NCI-H345 treated with DMSO at 0.1 percent for 48 hours (cell line): ENCODE measurements around the gene KRTAP22-1.

Experiments used
- DNase-seq: peaks from one replicate; lab custom pipeline; 2025; ENCODE audit not compliant: unreplicated experiment; lab: John Stamatoyannopoulos, UW

The KRTAP22-1 gene

DNA sequence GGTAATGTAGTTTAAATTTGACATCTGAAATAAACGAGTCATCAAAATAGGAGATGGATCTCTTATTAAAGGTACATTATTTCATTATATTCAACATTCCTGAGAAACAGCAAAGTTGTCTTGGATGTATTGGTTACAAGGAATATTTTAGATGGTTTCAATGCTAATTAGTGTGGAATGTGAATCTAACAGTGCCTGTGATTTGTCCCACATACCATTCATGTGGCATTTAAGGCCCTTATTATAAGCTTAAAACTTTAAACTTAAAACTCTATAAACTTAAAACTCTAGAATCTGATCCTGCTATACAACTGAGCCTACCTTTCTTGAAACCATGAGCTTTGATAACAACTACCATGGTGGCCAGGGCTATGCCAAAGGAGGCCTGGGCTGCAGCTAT lies at the start of gene KRTAP22-1:
TSS of gene KRTAP22-1 (plus strand) at position 301 of the 400 bp plus-strand sequence.
- DNase-seq: no peak

DNA sequence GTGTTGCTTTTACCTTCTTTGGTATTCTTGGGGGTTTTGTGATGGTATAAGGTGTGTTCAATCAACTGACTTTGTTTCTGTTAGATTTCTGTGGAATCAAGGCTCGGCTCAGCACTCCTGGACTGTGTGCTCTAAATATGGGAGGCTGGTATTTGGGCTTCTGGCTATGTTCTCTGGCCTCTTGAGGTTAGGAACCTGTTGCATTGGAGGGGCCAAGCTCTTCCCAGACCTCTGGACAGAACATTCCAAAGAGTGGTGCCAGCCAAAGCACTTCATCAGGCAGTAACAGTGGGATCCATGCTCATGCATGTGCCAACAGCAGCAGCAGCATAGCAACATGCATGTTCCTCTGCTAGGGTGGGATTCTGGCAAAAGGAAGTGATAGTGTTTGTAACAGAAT lies 48.1 kb upstream of the KRTAP22-1 start:
- DNase-seq: no peak

DNA sequence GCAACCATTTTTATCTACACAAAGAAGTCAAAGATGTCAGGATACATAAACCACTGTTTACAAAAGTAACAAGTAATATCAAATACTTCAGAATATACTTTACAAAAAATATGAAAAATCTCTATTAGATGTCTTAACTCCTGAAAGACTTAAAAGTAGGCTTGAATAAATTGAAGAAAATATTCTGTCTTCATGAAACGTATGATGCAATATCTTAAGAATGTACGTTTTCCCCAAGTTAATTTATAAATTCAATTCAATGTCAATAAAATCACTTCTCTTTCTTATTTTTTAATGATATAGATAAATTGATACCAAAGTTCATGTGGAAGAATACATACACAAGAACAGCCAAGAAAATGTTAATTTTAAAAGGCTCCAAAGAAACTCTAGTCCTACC lies 45.8 kb upstream of the KRTAP22-1 start:
- DNase-seq: no peak

GRCh38 chr21:30561264-30561895 lies 39.5 kb upstream of the KRTAP22-1 start, which contains the start of gene KRTAP19-7:
Gene KRTAP19-7, minus strand, starts transcription at chr21:30561314. Its CDS starts 25 bp downstream, at chr21:30561289.
- no peak for DNase-seq

GRCh38 chr21:30561957-30562356 lies 38.9 kb upstream of the KRTAP22-1 start:
- DNase-seq: no peak

DNA sequence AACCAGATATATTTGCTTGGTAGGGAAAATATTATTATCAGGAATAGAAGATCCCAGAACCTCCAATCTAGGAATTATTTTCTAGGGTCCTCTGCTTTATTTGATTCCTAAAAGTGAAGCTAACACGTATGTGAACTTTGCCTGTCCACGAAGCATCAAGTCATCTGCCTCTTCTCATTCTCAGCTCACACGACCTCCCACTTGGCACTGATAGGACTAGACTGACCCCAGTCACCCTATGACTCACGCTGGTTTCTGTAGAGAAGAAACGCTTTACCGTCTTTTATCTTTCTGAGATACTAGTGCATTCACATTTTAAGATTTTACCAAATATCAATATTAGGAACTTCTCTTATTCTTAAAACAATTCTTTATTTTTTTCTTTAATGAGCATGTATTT lies 37.8 kb upstream of the KRTAP22-1 start:
- no peak for DNase-seq

DNA sequence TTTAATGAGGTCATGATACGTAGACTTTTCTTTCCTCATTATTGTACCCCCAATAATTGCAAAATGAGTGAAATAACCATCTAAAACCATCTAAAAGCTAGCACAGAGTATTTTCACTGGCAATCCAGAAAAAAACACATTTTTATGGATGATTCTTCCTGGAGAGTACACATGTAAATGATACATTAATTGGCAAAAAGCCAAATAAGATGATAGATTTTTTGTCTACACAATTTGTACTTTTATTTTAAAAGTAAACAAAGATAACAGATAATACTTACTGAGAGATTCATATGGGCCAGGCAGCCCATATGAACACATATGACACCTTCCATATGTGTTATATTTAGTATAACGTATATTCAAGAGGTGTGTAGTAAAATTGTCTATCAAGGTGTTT lies 37.3 kb upstream of the KRTAP22-1 start:
- no peak for DNase-seq

DNA sequence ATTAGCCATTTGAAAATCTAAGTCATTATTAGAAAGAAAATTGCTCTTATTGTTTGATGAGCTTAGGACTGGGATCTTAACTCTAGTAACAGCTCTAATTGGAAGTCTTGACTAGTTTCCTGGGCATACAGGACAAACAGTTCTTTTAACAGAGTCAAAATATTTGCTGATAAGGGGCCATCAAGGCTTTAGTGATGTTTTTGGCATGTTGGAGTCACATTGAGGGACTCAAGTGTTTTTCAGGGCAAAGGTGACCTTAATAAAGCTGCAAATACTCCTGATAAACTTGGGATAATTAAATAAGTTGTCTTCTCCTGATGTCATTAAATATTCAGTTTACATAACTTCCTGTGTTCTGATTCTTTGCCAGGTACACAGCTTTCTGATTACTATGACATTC lies 33.3 kb upstream of the KRTAP22-1 start:
- DNase-seq: no peak

DNA sequence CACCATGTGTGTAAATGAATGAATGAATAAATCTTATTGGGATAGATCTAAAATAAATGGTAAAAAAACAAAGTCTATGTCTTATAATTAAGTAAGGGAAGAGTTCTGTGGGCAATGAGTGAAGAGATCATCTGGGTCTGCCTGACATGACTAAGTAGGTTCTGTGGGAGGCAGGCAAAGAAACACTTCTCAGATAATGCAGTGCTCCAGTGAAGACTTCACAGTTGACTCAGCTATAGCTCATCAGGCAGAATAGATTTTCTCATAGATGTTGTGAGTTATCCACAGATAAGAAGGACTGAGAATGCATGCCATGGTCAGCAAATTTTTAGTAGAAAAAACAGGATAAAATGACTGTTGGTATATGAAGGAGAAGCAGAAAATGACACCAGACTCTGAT lies 23.1 kb upstream of the KRTAP22-1 start:
- no peak for DNase-seq

GRCh38 chr21:30579346-30579745 lies 21.5 kb upstream of the KRTAP22-1 start:
- no peak for DNase-seq

DNA sequence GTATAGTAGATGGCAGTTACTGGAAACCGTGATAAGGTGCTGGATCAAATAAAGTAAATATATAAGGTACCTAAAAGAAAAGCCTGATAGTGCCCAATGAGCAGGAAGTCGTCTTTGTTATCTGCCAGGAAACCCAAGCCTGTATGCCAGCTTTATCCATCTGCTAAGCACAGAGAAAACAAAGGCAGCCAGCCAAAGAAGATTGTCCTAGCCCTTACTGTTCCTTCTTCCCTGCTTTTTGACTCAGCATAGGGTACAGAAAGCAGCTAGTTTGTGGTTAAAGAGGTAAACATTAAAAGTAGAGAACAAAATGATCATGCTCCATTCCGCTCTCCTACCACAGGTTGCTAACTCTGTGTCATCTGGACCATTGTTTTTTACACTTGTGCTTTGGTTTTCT lies 20.8 kb upstream of the KRTAP22-1 start:
- no peak for DNase-seq

- DNase-seq: no peak
Observed at GRCh38 chr21:30582870-30583269, 18.0 kb upstream of the KRTAP22-1 start.

- DNase-seq: no peak
Observed at GRCh38 chr21:30590297-30590696, 10.6 kb upstream of the KRTAP22-1 start, which contains the start of gene KRTAP22-2. Gene KRTAP22-2, minus strand, starts transcription at chr21:30590397.

DNA sequence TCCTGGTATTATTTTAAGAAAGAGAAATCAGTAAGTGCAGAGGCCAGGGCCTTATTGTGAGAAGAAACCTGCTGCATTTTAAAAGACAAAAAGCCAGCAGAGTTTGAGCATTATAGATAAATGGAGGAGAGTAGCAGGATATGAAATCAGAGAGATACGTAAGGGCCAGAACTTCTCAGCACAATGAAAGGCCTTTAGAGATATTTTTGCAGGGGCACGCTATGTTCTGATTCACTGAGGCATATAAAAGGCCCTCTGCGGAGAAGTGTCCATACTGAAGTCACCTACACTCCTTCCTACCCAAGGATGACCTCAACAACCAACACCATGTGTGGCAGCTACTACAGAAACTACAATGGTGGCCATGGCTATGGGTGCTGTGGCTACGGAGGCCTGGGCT lies 8.7 kb upstream of the KRTAP22-1 start, which contains the start of gene KRTAP6-3:
TSS of gene KRTAP6-3 (plus strand) at position 301 of the 400 bp plus-strand sequence. CDS start at position 307, 6 bp downstream.
- DNase-seq: no peak

GRCh38 chr21:30598802-30599201 lies 2.1 kb upstream of the KRTAP22-1 start, which contains the start of gene KRTAP6-2:
Gene KRTAP6-2, minus strand, starts transcription at chr21:30598902. Its CDS starts 28 bp downstream, at chr21:30598874.
- no peak for DNase-seq

- DNase-seq: no peak
Observed at GRCh38 chr21:30605968-30606367, 5.1 kb downstream of the KRTAP22-1 start.

- DNase-seq: no peak
Observed at GRCh38 chr21:30612132-30612531, 11.2 kb downstream of the KRTAP22-1 start.

- no peak for DNase-seq
Observed at GRCh38 chr21:30613836-30614235, 12.9 kb downstream of the KRTAP22-1 start, which contains the start of gene KRTAP6-1. Gene KRTAP6-1, minus strand, starts transcription at chr21:30613930. Its CDS starts 26 bp downstream, at chr21:30613904.

DNA sequence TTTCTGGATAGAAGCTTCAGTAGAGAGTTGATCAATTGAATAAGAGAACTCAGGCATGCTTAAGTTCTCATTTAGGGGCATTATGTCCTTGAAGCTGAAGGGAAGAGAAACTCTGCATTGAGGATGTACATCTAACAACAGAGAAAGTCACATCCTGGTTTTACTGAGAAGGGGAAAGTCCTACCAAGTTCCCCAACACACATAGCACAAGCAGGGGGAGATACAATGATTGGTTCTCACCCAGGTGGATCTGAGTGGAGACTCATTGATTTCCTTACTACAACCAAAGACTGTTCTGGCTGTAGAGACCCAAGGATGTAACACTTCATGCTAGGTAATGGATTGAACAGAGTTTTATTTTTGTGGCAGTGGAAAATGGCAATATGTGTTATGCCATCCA lies 14.3 kb downstream of the KRTAP22-1 start:
- DNase-seq: no peak

- DNase-seq: no peak
Observed at GRCh38 chr21:30616125-30616524, 15.2 kb downstream of the KRTAP22-1 start, which contains the start of gene KRTAP20-1. Gene KRTAP20-1, plus strand, starts transcription at chr21:30616425. Its CDS starts 30 bp downstream, at chr21:30616455.

- no peak for DNase-seq
Observed at GRCh38 chr21:30620080-30620479, 19.2 kb downstream of the KRTAP22-1 start.

DNA sequence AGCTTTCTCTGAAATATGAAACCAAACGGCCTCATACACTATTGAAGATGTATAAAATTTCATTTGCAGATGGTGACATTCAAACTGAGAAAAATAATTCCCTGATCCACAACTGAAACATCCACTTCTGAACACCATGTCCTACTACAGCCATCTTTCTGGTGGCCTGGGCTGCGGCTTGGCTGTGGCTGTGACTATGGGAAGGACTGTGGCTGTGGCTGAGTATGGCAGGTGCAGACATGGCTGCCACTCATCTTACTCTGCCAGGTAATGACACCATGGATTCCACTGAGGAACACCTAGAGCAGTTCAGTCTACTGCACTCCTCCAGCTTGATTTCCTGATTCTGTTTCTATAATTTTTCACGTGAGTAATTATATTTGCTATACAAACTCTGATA lies 19.6 kb downstream of the KRTAP22-1 start, which contains the start of gene KRTAP20-4:
TSS of gene KRTAP20-4 (plus strand) at position 106 of the 400 bp plus-strand sequence.
- DNase-seq: no peak

GRCh38 chr21:30623362-30623761 lies 22.5 kb downstream of the KRTAP22-1 start:
- DNase-seq: no peak
